Endothelial cell of umbilical vein (primary cell): ENCODE data around the gene HP1BP3. TPM values are rescaled to one million over a fixed set of nuclear protein-coding genes. Genes with fewer than 3 reads are reported as not detected.

Experiments used
- BruUV-seq: library from RNA; stranded (reverse); fragments of 400-500 nt; replicated peaks from 2 replicates; lab custom pipeline; 2021; lab: Mats Ljungman, UMichigan
- CTCF ChIA-PET: fragments of 300-600, 350-600 bp; sonication (Branson Sonifier 250); formaldehyde crosslinking; loops from one replicate; lab custom pipeline; 2021; ENCODE audit warnings: antibody characterized with exemption, inconsistent platforms; lab: Charles Lee
- POLR2A ChIA-PET: fragments of 300-600, 350-600 bp; sonication (Branson Sonifier 250); formaldehyde crosslinking; loops from one replicate; lab custom pipeline; 2021; ENCODE audit warnings: antibody characterized with exemption, inconsistent platforms; lab: Charles Lee
- DNase-seq: peaks from one replicate; pipeline ENCODE4 v3.0.0-alpha.2; 2011; ENCODE audit warnings: low read depth, low spot score
- FAIRE-seq: peaks from 2 replicates; lab custom pipeline; 2011; peaks lifted over from hg19 to GRCh38; lab: Jason Lieb, UNC
- H2AFZ ChIP-seq: 2 replicates; pipeline ENCODE4 v1.6.0; 2012; ENCODE audit warnings: low read depth, low read length, control low read depth, inconsistent platforms
- H3K27ac ChIP-seq: 2 replicates; pipeline ENCODE4 v1.5.1; 2011; ENCODE audit warnings: low read depth, mild to moderate bottlenecking, control low read depth, low read length, moderate library complexity; ENCODE audit not compliant: insufficient read depth
- H3K27me3 ChIP-seq, 2 experiments: 2 replicates each; pipeline versions ENCODE4 v1.6.0 to v1.6.1; 2011; ENCODE audit warnings: low read length in 2 of 2, mixed read lengths in 1 of 2; ENCODE audit not compliant: control insufficient read depth in 2 of 2, insufficient read depth in 2 of 2
- H3K36me3 ChIP-seq, 2 experiments: 2 replicates in 1 of 2; 3 replicates in 1 of 2; pipeline ENCODE4 v1.5.1; 2011; ENCODE audit warnings: low read length in 2 of 2, mild to moderate bottlenecking in 1 of 2, moderate library complexity in 1 of 2; ENCODE audit not compliant: control insufficient read depth in 2 of 2, insufficient read depth in 2 of 2; ENCODE audit errors: extremely low read depth in 1 of 2
- H3K4me1 ChIP-seq: 3 replicates; pipeline ENCODE4 v1.5.1; 2011; ENCODE audit warnings: mild to moderate bottlenecking, low read length; ENCODE audit not compliant: control insufficient read depth, insufficient read depth; ENCODE audit errors: extremely low read depth
- H3K4me2 ChIP-seq: 2 replicates; pipeline ENCODE4 v1.6.1; 2011; ENCODE audit warnings: low read length, control low read depth, mixed read lengths; ENCODE audit not compliant: insufficient read depth
- H3K4me3 ChIP-seq, 3 experiments: fragments of 200-600 bp in 1 of 3; sonication (generic), shearing (Covaris generic) in 1 of 3; replicated peaks in 1 of 3; 2 replicates each; pipeline ENCODE4 v1.5.1; 2011 to 2016; ENCODE audit warnings: control low read depth in 3 of 3, low read length in 3 of 3, mild to moderate bottlenecking in 2 of 3, inconsistent platforms in 1 of 3, low read depth in 1 of 3, moderate library complexity in 1 of 3; ENCODE audit not compliant: insufficient read depth in 1 of 3
- H3K79me2 ChIP-seq: 2 replicates; pipeline ENCODE4 v1.6.0; 2012; ENCODE audit warnings: low read length, inconsistent platforms; ENCODE audit not compliant: control insufficient read depth, insufficient read depth
- H3K9ac ChIP-seq: replicated peaks from 2 replicates; pipeline ENCODE3; 2011; ENCODE audit warnings: low read length, control low read depth; ENCODE audit not compliant: insufficient read depth; ENCODE audit errors: extremely low read depth
- H3K9me1 ChIP-seq: replicated peaks from 3 replicates; pipeline ENCODE4 v1.6.0; 2011; ENCODE audit warnings: mild to moderate bottlenecking, low read length; ENCODE audit not compliant: control insufficient read depth, insufficient read depth; ENCODE audit errors: extremely low read depth
- H3K9me3 ChIP-seq: replicated peaks from 2 replicates; pipeline ENCODE4 v1.5.1; 2012; ENCODE audit warnings: low read length, inconsistent platforms; ENCODE audit not compliant: control insufficient read depth, insufficient read depth
- H4K20me1 ChIP-seq: replicated peaks from 2 replicates; pipeline ENCODE3; 2011; ENCODE audit warnings: mild to moderate bottlenecking, low read length; ENCODE audit not compliant: control insufficient read depth, insufficient read depth; ENCODE audit errors: extremely low read depth
- EZH2 ChIP-seq: IDR thresholded peaks from 2 replicates; pipeline ENCODE4 v1.6.1; 2012; ENCODE audit warnings: borderline replicate concordance, low read depth, mild to moderate bottlenecking, moderate library complexity, low read length, inconsistent platforms; ENCODE audit not compliant: severe bottlenecking
- FOS ChIP-seq: IDR thresholded peaks from 2 replicates; pipeline ENCODE4 v1.6.1; 2011; ENCODE audit warnings: mild to moderate bottlenecking, low read length, moderate library complexity, borderline replicate concordance; ENCODE audit not compliant: insufficient read depth
- GATA2 ChIP-seq: IDR thresholded peaks from 2 replicates; pipeline ENCODE4 v1.7.0; 2011; ENCODE audit warnings: low read depth, mild to moderate bottlenecking, moderate library complexity, mixed read lengths, low read length; ENCODE audit not compliant: insufficient read length, insufficient read depth
- JUN ChIP-seq: IDR thresholded peaks from 2 replicates; pipeline ENCODE4 v1.6.1; 2011; ENCODE audit warnings: borderline replicate concordance, low read depth; ENCODE audit not compliant: insufficient read length, insufficient read depth
- POLR2A ChIP-seq: IDR thresholded peaks from 2 replicates; pipeline ENCODE4 v1.6.1; 2012; ENCODE audit warnings: low read depth, mild to moderate bottlenecking, control low read depth, low read length
- dilution Hi-C: fragments of 300-500 bp; cut with MboI; formaldehyde crosslinking; loops from one replicate; pipeline ENCODE4 v1.15.0; 2019; ENCODE audit warnings: low sequenced_read_pairs; ENCODE audit not compliant: extremely low pct_ligation_motif_present
- intact Hi-C: fragments of 100-400 bp; cut with micrococcal nuclease; formaldehyde crosslinking; loops from one replicate; pipeline ENCODE4 v1.10.0; 2022
- polyA plus RNA-seq, 4 experiments: library from polyadenylated mRNA; depleted of rRNA in 3 of 4; stranded (reverse) in 3 of 4; unstranded in 1 of 4; fragments of >200 nt; gene quantifications; 2 replicates each; pipeline versions ENCODE4 v1.2.1 to v1.2.3, GENCODE V29; 2011 to 2012; ENCODE audit warnings: missing spikeins in 1 of 4
- total RNA-seq: library from RNA; stranded (reverse); gene quantifications from 2 replicates; pipeline ENCODE4 v1.2.3, GENCODE V29; 2021
- TF ChIP-seq, protein P1 (sequence below): IDR thresholded peaks from 2 replicates; pipeline ENCODE4 v1.6.1; 2011; ENCODE audit not compliant: insufficient read depth, insufficient read length

The HP1BP3 gene
- total and polyA plus RNA-seq, 2 donors (not counting 3 experiments of a cell fraction or from before 2014, with no cell fraction given) = 87.2 to 231 TPM

DNA sequence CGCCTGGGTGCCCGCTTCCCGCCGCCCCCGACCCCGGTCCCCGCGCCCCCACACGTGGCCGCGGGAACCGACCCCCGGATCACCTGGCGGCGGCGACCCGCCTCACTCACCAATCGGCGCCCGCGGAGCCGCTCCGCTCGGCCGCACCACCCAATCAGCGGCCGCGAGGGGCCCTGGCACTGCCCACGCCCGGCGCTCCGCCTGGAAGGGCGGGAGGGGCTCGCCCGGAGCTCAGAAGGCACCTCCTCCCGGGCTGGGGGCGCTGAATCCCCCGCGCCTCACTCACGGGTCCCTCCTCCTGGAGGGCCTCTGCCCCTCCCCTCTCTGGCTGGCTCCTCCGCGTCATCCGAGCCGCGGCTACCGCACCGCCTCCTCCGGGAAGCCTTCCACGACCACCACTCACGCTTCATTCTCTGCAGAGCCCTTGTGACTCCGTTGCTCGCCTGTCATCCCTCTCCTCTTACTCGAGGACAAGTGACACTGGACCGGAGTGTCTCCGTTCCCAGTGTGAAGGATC lies 55.0 kb downstream of the HP1BP3 start:
- Histone ChIP-seq H4K20me1 (no peaks in the 10 kb centered on the region), H3K9ac (peak overlapping the region; percentile 72), H3K27ac (peak overlapping the region; percentile 56), H2AFZ (peak overlapping the region; percentile 22), H3K79me2 (no peaks in the 10 kb centered on the region), H3K4me3 (peak overlapping the region; percentile 27 to 57 (median 42)), H3K4me2 (peak overlapping the region; percentile 76), H3K27me3 (peaks cover 7 to 16% of the 10 kb centered on the region in 2 experiments), H3K4me1 (peaks cover 14% of the 10 kb centered on the region), H3K9me1 (no peaks in the 10 kb centered on the region), H3K9me3 (no peaks in the 10 kb centered on the region), H3K36me3 (no peaks in the 10 kb centered on the region)
- intact Hi-C loops = no loop called here
- DNase-seq (peak; percentile 46), FAIRE-seq (peak; percentile 37)
- no peak for TF ChIP-seq GATA2
- no peak for TF ChIP-seq FOS
- TF ChIP-seq, protein P1, sequence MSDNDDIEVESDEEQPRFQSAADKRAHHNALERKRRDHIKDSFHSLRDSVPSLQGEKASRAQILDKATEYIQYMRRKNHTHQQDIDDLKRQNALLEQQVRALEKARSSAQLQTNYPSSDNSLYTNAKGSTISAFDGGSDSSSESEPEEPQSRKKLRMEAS = no peak
- TF ChIP-seq POLR2A = no peak
- dilution Hi-C loops = no loop called here
- no TSS peak for BruUV-seq
- ChIA-PET POLR2A (no interaction called here), CTCF (interaction anchor here (1.3 to 2.5 kb wide), 5 partner anchors 14 to 463 kb away, joined by 4 to 18 read pairs (median 6); partner anchors contain the start of gene KIF17)

DNA sequence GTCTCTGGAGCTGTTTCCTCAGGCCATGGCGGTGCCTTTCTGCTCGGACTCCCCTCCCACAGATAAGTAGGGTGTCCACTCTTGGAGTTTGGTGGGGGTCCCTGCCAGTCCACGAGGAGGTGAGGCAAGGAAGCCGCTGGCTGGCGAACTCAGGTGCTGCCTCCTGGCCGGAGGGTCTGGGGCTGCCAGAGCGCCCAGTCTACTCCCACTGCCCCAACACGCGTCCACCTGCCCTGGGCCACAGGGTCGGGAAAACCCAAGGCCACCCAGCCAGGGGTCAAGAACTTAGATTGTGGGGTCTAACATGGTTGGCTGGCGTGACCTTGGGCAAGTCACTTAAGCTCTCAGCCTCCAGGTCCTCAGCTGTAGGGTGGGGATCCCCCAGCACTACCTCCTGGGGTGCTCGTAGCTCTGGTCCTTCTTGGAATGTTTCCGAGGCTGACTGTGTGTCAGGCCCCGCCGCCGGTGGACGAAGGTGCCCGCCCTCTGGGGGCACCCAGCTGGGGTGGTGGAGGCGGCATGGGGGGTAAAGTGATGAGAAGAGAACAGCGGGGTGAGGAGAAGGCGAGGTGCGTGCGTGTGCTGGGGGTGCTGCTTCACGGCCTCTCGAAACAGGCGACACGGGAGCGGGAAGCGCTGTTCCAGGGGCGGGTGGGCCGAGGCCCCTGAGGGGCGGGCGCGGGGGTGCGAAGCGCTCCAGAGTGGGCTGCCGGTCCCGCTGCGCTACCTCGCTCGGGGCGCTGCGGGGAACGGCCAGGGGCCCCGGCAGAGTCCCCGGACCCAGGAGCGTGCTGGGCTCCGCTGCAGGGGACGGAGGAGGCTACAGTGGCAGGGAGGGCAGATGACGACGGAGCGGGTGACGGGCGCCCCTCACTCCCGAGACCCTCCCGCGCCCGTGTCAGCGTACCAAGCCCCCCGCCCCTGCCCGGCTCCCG lies 55.8 kb downstream of the HP1BP3 start:
- POLR2A ChIA-PET = no interaction called here
- no peak overlapping the region for H3K9ac ChIP-seq
- intact Hi-C loops = no loop called here

More for the DNA sequence above, 55.8 kb downstream of the HP1BP3 start:
- Histone ChIP-seq H3K27me3 (peaks cover 7 to 16% of the 10 kb centered on the region in 2 experiments), H3K27ac (no peak overlapping the region), H3K79me2 (no peaks in the 10 kb centered on the region), H4K20me1 (no peaks in the 10 kb centered on the region), H3K4me2 (peak overlapping the region; percentile 76), H2AFZ (peak overlapping the region; percentile 19), H3K36me3 (no peaks in the 10 kb centered on the region), H3K4me1 (peaks cover 14% of the 10 kb centered on the region), H3K4me3 (peak overlapping the region in 1 of 3 experiments; percentile 42), H3K9me1 (no peaks in the 10 kb centered on the region), H3K9me3 (no peaks in the 10 kb centered on the region)
- DNase-seq (no peak), FAIRE-seq (no peak)
- no TSS peak for BruUV-seq
- CTCF ChIA-PET = interaction anchor here (1.4 to 2.5 kb wide), 4 partner anchors 34 to 156 kb away, joined by 4 to 18 read pairs (median 6); no protein-coding TSS in a partner anchor
- TF ChIP-seq JUN (no peak), EZH2 (peak; percentile 54), FOS (no peak)
- dilution Hi-C loops = no loop called here
